ENCODE data around the gene XRCC1.
"Not testable (repeated sequence)": the region's sequence is repeated elsewhere in the genome, so short reads cannot be mapped to it uniquely, and the experiment has no call there.

XRCC1 gene

DNA sequence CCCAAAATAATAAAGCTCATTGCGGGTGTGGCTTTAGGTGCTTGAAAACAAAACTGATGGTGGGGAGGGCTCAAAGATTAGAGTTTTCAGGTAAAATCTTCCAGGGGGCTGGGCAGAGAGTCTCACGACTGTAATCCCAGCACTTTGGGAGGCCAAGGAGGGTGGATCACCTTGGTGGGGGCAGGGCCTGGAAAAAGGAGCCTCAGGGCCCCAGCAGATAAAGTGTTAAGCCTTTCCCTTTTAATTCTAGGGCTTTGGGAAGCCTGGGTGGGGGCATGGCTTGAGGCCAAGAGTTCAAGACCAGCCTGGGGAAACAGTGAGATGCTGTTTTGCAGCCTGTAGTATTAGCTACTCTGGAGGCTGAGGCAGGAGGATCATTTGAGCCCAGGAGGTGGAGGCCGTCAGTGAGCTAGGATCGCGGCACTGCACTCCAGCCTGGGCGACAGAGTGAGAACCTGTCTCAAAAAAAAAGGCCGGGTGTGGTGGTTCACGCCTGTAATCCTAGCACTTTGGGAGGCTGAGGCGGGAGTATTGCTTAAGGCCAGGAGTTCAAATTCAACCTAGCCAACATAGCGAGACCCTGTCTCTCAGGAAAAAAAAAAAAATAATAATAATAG lies 18.9 kb upstream of the XRCC1 start:
- peaks cover 5% of the 10 kb centered on the region for H3K4me1 ChIP-seq (ENCODE audit: insufficient read depth, insufficient read length)
- no peaks in the 10 kb centered on the region for H3K27me3 ChIP-seq (ENCODE audit: insufficient read depth, insufficient read length)
- TF ChIP-seq YY1 (IDR thresholded peaks at IDR 0.05; ENCODE audit: insufficient read depth, insufficient read length) = no peak
- H3K36me3 ChIP-seq (ENCODE audit: insufficient read depth, insufficient read length, low read length) = peaks cover 55% of the 10 kb centered on the region
- H3K4me3 ChIP-seq (ENCODE audit: insufficient read length, low read depth) = no peak overlapping the region
- H3K9ac ChIP-seq (ENCODE audit: insufficient read length, low read depth) = no peak overlapping the region
- no peak for DNase-seq (ENCODE audit: low read depth, low spot score)
- H3K9me3 ChIP-seq (ENCODE audit: insufficient read depth, low read length) = no peaks in the 10 kb centered on the region

- H3K36me3 ChIP-seq (ENCODE audit: insufficient read depth, insufficient read length, low read length) = peaks cover 48% of the 10 kb centered on the region
Observed at GRCh38 chr19:43592800-43593350, 17.5 kb upstream of the XRCC1 start.

DNA sequence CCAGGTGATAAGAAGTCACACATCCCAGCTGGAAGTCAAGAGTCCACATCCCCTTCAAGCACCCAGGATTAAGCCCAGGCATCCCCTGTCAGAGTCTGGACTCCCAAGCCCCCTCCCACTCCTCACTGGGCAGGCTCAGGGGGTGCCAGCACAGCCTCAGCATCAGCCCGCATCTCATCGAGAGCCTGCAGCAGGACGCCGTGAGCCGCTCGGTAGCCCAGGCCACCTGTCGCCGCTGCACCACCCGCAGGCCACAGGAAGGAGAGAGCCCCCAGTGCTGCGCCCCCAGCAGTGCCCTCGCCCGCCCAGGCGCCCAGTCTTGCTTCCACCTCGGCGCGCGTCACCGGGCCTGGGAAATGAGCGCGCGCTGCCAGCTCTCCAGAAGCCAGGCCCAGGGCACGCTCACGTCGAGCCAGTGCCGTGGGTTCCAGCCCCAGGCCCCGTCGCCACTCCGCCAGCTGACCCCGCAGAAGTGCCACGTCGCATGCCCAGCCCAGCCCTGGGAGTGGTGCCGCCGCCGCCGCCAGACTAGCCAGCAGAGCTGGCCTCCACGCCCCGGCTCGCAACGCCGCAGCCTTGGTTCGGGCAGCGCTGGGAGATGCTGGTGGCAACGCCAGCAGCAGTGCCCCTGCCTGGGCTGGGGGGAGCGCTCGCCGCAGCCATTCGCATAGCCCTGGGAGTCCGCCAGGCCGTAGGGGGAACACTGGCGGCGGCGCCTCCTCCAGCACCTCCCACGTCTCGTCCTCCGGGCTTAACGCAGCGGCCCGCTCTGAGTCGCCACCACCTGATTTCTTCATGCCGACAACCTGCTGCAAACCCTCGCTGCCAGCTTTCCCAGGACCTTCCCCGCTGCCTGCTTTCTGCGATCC lies 16.8 kb upstream of the XRCC1 start:
- H3K9ac ChIP-seq (ENCODE audit: insufficient read length, low read depth) = no peak overlapping the region

More at GRCh38 chr19:43592800-43593350, 17.5 kb upstream of the XRCC1 start:
- H3K4me3 ChIP-seq (ENCODE audit: insufficient read length, low read depth) = no peak overlapping the region
- no peaks in the 10 kb centered on the region for H3K27me3 ChIP-seq (ENCODE audit: insufficient read depth, insufficient read length)
- no peaks in the 10 kb centered on the region for H3K9me3 ChIP-seq (ENCODE audit: insufficient read depth, low read length)
- H3K9ac ChIP-seq (ENCODE audit: insufficient read length, low read depth) = no peak overlapping the region
- peaks cover 5% of the 10 kb centered on the region for H3K4me1 ChIP-seq (ENCODE audit: insufficient read depth, insufficient read length)
- TF ChIP-seq YY1 (IDR thresholded peaks at IDR 0.05; ENCODE audit: insufficient read depth, insufficient read length) (no peak), SUZ12 (IDR thresholded peaks at IDR 0.05; ENCODE audit: extremely low read depth, insufficient read depth, insufficient read length) (no peak), ZNF274 (IDR thresholded peaks at IDR 0.05; ENCODE audit: low read depth, low read length) (no peak)
- DNase-seq (ENCODE audit: low read depth, low spot score) = no peak

DNA sequence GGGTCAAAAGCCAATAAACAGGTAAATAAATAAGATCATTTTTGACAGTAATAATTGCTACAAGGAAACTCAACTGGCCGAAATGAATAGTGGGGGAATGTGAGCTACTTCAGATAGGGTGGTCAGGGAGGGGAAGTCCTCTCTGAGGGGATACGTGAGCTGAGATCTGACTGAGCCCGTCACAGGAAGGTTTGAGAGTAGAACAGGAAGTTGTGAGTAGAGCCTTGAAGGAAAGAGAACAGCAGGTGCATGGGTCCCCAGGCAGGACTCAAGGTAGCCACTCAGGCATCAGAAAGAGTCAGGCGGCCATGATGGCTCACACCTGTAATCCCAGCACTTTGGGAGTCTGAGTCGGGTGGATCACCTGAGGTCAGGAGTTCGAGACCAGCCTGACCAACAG lies 14.4 kb upstream of the XRCC1 start:
- TF ChIP-seq ZNF274 (IDR thresholded peaks at IDR 0.05; ENCODE audit: low read depth, low read length) = no peak
- no peak for DNase-seq (ENCODE audit: low read depth, low spot score)
- peaks cover 62% of the 10 kb centered on the region for H3K36me3 ChIP-seq (ENCODE audit: insufficient read depth, insufficient read length, low read length)
- no peaks in the 10 kb centered on the region for H3K9me3 ChIP-seq (ENCODE audit: insufficient read depth, low read length)
- H3K4me3 ChIP-seq (ENCODE audit: insufficient read length, low read depth) = no peak overlapping the region
- no peaks in the 10 kb centered on the region for H3K27me3 ChIP-seq (ENCODE audit: insufficient read depth, insufficient read length)
- H3K9ac ChIP-seq (ENCODE audit: insufficient read length, low read depth) = no peak overlapping the region
- H3K4me1 ChIP-seq (ENCODE audit: insufficient read depth, insufficient read length) = peaks cover 5% of the 10 kb centered on the region

More for the DNA sequence above, 16.8 kb upstream of the XRCC1 start:
- Histone ChIP-seq H3K36me3 (ENCODE audit: insufficient read depth, insufficient read length, low read length) (peaks cover 49% of the 10 kb centered on the region), H3K4me1 (ENCODE audit: insufficient read depth, insufficient read length) (peaks cover 5% of the 10 kb centered on the region), H3K4me3 (ENCODE audit: insufficient read length, low read depth) (no peak overlapping the region), H3K9me3 (ENCODE audit: insufficient read depth, low read length) (no peaks in the 10 kb centered on the region), H3K27me3 (ENCODE audit: insufficient read depth, insufficient read length) (no peaks in the 10 kb centered on the region)
- DNase-seq (ENCODE audit: low read depth, low spot score) = no peak
- TF ChIP-seq SUZ12 (IDR thresholded peaks at IDR 0.05; ENCODE audit: extremely low read depth, insufficient read depth, insufficient read length) (no peak), YY1 (IDR thresholded peaks at IDR 0.05; ENCODE audit: insufficient read depth, insufficient read length) (no peak), ZNF274 (IDR thresholded peaks at IDR 0.05; ENCODE audit: low read depth, low read length) (no peak)

DNA sequence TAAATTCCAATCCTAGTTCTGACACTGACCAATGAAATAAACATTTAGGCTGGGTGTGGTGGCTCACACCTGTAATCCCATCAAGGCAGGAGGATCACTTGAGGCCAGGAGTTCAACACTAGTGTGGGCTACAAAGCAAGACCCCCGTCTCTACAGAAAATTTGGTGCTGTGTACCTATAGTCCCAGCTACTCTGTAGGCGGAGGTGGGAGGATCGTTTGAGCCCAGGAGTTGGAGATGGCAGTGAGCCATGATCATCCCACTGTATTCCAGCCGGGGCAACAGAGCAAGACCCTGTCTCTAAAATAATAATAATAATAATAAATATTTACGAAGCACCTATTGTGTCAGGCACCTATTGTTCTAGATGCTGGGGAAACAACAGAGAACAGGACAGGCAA lies 13.9 kb upstream of the XRCC1 start:
- no peak overlapping the region for H3K4me3 ChIP-seq (ENCODE audit: insufficient read length, low read depth)
- no peak overlapping the region for H3K9ac ChIP-seq (ENCODE audit: insufficient read length, low read depth)
- H3K27me3 ChIP-seq (ENCODE audit: insufficient read depth, insufficient read length) = no peaks in the 10 kb centered on the region
- no peaks in the 10 kb centered on the region for H3K9me3 ChIP-seq (ENCODE audit: insufficient read depth, low read length)
- no peak for DNase-seq (ENCODE audit: low read depth, low spot score)
- peaks cover 61% of the 10 kb centered on the region for H3K36me3 ChIP-seq (ENCODE audit: insufficient read depth, insufficient read length, low read length)
- TF ChIP-seq ZNF274 (IDR thresholded peaks at IDR 0.05; ENCODE audit: low read depth, low read length) = no peak
- TF ChIP-seq YY1 (IDR thresholded peaks at IDR 0.05; ENCODE audit: insufficient read depth, insufficient read length) = no peak
- no peak for TF ChIP-seq SUZ12 (IDR thresholded peaks at IDR 0.05; ENCODE audit: extremely low read depth, insufficient read depth, insufficient read length)
- H3K4me1 ChIP-seq (ENCODE audit: insufficient read depth, insufficient read length) = peaks cover 5% of the 10 kb centered on the region

DNA sequence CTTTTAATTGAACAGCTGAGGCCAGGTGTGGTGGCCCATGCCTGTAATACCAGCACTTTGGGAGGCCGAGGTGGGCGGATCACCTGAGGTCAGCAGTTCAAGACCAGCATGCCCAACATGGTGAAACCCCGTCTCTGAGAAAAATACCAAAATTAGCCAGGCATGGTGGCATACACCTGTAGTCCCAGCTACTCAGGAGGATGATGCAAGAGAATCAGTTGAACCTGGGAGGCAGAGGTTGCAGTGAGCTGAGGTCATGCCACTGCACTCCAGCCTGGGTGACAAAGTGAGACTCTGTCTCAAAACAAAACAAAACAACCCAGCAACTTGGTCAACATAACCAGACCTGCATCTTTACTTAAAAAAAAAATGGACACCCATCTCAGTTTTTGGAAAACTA lies 11.7 kb upstream of the XRCC1 start:
- DNase-seq (ENCODE audit: low read depth, low spot score); H3K9me3 ChIP-seq (ENCODE audit: insufficient read depth, low read length); H3K4me3 ChIP-seq (ENCODE audit: insufficient read length, low read depth); H3K27me3 ChIP-seq (ENCODE audit: insufficient read depth, insufficient read length); H3K9ac ChIP-seq (ENCODE audit: insufficient read length, low read depth); H3K4me1 ChIP-seq (ENCODE audit: insufficient read depth, insufficient read length): not testable (repeated sequence)
- H3K36me3 ChIP-seq (ENCODE audit: insufficient read depth, insufficient read length, low read length) = peaks cover 38% of the 10 kb centered on the region

DNA sequence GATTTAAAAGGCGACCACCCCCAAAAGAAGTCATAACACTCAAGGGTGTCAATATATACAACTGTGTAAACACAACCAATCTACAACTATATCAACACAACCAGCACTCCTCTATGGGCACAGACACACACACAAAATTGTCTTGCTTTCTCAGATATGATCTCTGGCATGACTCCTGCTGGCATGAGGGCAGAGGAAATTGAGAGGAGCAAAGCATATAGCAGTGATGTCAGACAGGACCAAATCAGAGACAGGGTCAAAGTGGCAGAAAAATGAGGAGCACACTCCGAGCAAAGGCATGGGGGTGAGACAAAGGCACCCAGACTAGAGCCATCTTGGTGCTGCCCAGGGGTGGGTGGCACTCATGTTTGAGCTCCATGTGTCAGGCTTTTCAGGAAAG lies 11.0 kb upstream of the XRCC1 start:
- H3K9ac ChIP-seq (ENCODE audit: insufficient read length, low read depth) = no peak overlapping the region
- H3K36me3 ChIP-seq (ENCODE audit: insufficient read depth, insufficient read length, low read length) = peaks cover 34% of the 10 kb centered on the region
- no peaks in the 10 kb centered on the region for H3K4me1 ChIP-seq (ENCODE audit: insufficient read depth, insufficient read length)
- no peak overlapping the region for H3K4me3 ChIP-seq (ENCODE audit: insufficient read length, low read depth)
- TF ChIP-seq SUZ12 (IDR thresholded peaks at IDR 0.05; ENCODE audit: extremely low read depth, insufficient read depth, insufficient read length) (no peak), ZNF274 (IDR thresholded peaks at IDR 0.05; ENCODE audit: low read depth, low read length) (no peak), YY1 (IDR thresholded peaks at IDR 0.05; ENCODE audit: insufficient read depth, insufficient read length) (no peak)
- no peaks in the 10 kb centered on the region for H3K9me3 ChIP-seq (ENCODE audit: insufficient read depth, low read length)
- no peak for DNase-seq (ENCODE audit: low read depth, low spot score)
- H3K27me3 ChIP-seq (ENCODE audit: insufficient read depth, insufficient read length) = no peaks in the 10 kb centered on the region

Data from NT2/D1 (cell line).